ENCODE measurements around the gene OR1F1. TPM values are rescaled to one million over a fixed set of nuclear protein-coding genes. Genes with fewer than 3 reads are reported as not detected.

OR1F1 gene
- total RNA-seq, 1 experiment from 2014 or later = not detected

- H2BK15ac ChIP-seq (ENCODE audit: low read depth, low read length) = no peak overlapping the region
- no peak overlapping the region for H4K5ac ChIP-seq (ENCODE audit: insufficient read length, low read depth, low read length)
- Mint-ChIP-seq H3K4me1 (peaks cover 22 to 23% of the 10 kb centered on the region in 2 experiments), H3K27ac (no peak overlapping the region; a peak in 1 of 7 replicates), H3K9me3 (peaks cover 0 to 3% of the 10 kb centered on the region in 2 experiments; a peak in 2 of 5 replicates), H3K36me3 (ENCODE audit: insufficient read depth in 1 of 3, low read depth in 3 of 3) (no peaks in the 10 kb centered on the region; a peak in 1 of 7 replicates), H3K4me3 (peak overlapping the region; percentile 93 to 98), H3K27me3 (ENCODE audit: low read depth) (peaks cover 60% of the 10 kb centered on the region)
- H3K9me3 ChIP-seq (ENCODE audit: control insufficient read depth, low read depth, low read length) = no peaks in the 10 kb centered on the region
- H2BK12ac ChIP-seq (ENCODE audit: insufficient read length, low read depth, low read length) = no peak overlapping the region
- no peak overlapping the region for H4K91ac ChIP-seq (ENCODE audit: insufficient read length, low read depth, low read length)
- no peak overlapping the region for H3K18ac ChIP-seq (ENCODE audit: insufficient read length, low read depth, low read length)
- no peak overlapping the region for H3K56ac ChIP-seq (ENCODE audit: insufficient read length, low read depth, low read length)
- no peak overlapping the region for H3T11ph ChIP-seq (ENCODE audit: low read length)
- H3K4me1 ChIP-seq (ENCODE audit: insufficient read depth, low read length) = no peaks in the 10 kb centered on the region
- no peaks in the 10 kb centered on the region for H4K20me1 ChIP-seq (ENCODE audit: control insufficient read depth, insufficient read depth, insufficient read length)
- no peak overlapping the region for H3K9ac ChIP-seq (ENCODE audit: extremely low read depth, insufficient read length, low read length)
- H2BK5ac ChIP-seq (ENCODE audit: insufficient read length, low read length) = no peak overlapping the region
- no peaks in the 10 kb centered on the region for H3K79me2 ChIP-seq (ENCODE audit: insufficient read depth, low read length)
- no peak overlapping the region for H3K4ac ChIP-seq (ENCODE audit: low read depth, low read length)
- DNase-seq = no peak
- H3K4me2 ChIP-seq (ENCODE audit: insufficient read depth, insufficient read length, low read length) = peak overlapping the region; percentile 92
- no peak overlapping the region for H2BK20ac ChIP-seq (ENCODE audit: low read depth, low read length, poor library complexity, severe bottlenecking)
- H2AK5ac ChIP-seq (ENCODE audit: insufficient read length, low read length) = no peak overlapping the region
- H2AFZ ChIP-seq (ENCODE audit: low read length) = no peak overlapping the region
- peaks cover 2% of the 10 kb centered on the region; the same call in 1 of the 2 replicates for H3K27me3 ChIP-seq (ENCODE audit: insufficient read depth, low read length)
- no peak overlapping the region for H4K8ac ChIP-seq (replicated peaks; ENCODE audit: insufficient read length, low read depth, low read length)
- no peak overlapping the region for H3K23ac ChIP-seq (ENCODE audit: insufficient read length, low read depth, low read length)
- H2BK120ac ChIP-seq (ENCODE audit: low read depth, low read length, poor library complexity, severe bottlenecking) = no peak overlapping the region
- H3K23me2 ChIP-seq (ENCODE audit: insufficient read length, low read depth, low read length, poor library complexity, severe bottlenecking) = peaks cover 30% of the 10 kb centered on the region
- no peak for TF ChIP-seq CTCF (conservative IDR thresholded peaks at IDR 0.05)
- H3K27ac ChIP-seq (ENCODE audit: insufficient read length, low read depth, low read length) = no peak overlapping the region
- H3K14ac ChIP-seq (ENCODE audit: insufficient read depth, low read length) = no peak overlapping the region
- H3K79me1 ChIP-seq (ENCODE audit: insufficient read depth, low read depth, low read length, poor library complexity, severe bottlenecking) = no peaks in the 10 kb centered on the region
- no CpG with 5 or more reads among the region's 11 CpGs for WGBS (ENCODE audit: extremely low coverage, insufficient read length, low lambda C conversion rate)
Measured at GRCh38 chr16:3189869-3190268, 1.9 kb downstream of the OR1F1 start.
